ENCODE results near the gene SUDS3.
"Not testable (repeated sequence)": the region's sequence is repeated elsewhere in the genome, so short reads cannot be mapped to it uniquely, and the experiment has no call there.

The SUDS3 gene

DNA sequence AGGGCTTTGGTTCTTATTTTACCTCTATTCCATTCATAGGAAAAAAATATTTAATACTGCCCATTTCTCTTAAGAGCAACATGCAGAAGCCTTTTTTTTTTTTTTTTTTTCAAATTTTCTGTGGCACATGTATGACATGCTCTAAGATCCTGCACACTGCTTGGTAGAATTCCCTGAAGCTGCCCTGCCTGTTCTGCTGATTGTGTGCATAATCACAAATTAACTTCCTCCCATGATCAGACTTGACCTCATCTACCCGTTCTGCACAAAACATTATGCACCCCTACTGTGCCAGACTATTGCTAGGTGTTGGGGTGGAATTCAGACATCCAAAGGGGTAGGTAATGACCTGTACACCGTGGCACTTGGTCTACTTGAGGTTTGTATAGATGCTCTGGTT, 22.2 kb downstream of the SUDS3 start:
- no peak for DNase-seq

DNA sequence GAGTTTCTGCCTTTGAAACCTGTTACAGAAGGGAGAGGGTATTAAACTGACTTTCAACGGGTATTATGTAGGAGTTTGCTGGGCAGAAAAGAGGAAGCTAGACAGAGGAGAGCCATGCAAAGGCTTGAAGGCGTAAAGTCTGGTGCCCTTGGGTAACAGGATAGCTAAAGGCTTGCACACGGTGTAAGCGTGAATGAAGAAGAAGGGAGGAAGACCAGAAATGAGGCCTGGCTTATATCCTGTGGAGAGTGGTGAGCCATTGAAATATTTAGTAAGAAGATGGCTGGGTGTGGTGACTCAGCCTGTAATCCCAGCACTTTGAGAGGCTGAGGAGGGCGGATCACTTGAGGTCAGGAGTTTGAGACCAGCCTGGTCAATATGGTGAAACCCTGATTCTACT, 22.6 kb downstream of the SUDS3 start:
- DNase-seq = no peak

DNA sequence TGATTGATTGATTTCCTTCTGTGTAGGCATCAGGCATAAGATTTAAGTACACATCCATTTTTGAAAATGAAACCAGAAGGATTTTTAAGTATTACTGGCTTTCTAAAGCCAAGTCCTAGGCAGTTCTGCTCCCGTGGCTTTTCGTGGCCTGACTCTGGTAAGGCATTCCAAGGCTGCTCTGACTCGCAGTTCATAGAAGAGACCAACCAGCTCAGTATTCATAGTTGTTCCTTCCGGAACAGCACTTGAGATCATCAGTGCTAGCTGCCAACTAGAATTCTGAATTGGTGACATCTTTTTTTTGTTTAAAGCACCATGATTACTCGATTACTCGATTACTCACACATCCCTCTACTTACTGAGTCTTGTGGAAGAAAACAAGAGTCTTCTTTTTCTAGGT, 25.9 kb downstream of the SUDS3 start:
- DNase-seq = no peak

DNA sequence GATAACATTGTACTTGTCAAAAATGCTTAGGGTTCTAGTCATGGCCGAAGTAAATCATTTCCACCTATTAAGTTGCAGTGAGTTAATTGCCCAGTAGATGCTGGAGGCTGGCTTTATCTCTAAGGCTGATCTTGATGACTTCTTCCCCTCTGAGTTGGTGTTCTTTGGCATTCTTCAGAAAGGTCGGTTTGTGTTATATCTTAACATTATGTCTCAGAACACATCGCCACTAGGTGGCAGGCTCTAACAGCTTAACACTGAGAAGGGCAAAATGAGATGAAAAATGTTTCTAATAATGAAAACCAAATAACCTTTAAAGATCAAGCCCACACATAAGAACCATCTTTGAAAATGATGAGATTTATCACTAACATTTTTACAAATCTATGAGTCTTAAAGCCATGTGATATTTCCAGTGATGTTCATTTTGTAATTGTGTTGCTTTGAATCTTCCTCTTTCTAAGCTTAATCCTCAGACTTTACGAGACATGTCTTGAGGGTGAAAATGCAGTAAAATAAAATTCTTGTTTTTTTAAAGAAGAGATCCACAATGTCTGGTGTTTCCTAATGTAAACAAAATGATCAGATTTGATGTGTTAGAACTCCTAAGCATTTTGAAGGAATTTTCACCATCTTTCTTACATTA, 28.6 kb downstream of the SUDS3 start:
- peak; percentile 8 for DNase-seq

DNA sequence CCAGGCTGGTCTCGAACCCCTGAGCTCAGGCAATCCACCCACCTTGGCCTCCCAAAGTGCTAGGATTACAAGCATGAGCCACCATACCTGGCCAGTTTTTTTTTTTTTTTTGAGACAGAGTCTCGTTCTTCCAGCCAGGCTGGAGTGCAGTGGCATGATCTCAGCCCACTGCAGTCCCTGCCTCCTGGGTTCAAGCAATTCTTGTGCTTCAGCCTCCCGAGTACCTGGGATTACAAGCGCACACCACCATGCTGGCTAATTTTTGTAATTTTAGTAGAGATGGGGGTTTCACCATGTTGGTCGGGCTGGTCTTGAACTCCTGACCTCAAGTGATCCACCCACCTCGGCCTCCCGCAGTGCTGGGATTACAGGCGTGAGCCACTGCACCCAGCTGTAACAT, 31.9 kb downstream of the SUDS3 start:
- not testable (repeated sequence) for DNase-seq

DNA sequence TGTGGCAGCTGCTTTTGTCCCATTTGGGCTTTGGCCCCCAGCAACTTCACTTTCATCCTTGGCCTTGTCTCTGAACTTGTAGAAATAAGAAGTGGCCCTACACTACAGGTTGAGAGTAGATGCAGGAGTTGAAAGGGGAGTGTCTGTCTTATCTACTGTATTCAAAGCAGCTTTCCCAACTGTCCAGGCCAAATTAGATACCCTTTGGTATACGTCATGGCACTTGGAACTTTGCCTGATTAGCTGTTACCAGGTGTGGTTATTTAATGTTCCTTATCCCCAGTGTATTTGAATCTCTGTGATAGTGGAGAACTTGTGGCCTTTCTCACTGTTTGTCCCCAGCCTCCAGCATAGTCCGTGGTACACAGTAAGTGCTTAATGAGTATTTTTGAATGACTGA, 33.5 kb downstream of the SUDS3 start:
- DNase-seq = no peak

DNA sequence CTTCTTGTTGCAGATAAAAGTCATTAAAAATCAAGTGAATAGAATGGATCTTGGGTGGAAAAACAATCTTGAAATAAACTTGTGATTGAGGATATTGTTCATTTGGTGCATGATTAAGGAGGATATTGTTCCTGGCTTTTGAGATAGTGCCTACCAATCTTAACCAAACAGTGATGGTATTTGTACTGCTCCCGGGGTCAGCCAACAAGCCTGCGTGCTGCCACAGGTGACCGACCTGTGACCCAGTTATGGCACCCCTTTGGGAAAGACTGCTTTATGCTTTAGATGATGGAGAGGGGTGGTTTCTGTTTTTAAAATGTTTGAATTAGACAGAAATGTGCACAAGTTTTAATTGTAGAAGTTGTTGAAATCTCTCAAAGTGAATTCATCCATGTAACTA, 41.6 kb downstream of the SUDS3 start:
- no peak for DNase-seq

DNA sequence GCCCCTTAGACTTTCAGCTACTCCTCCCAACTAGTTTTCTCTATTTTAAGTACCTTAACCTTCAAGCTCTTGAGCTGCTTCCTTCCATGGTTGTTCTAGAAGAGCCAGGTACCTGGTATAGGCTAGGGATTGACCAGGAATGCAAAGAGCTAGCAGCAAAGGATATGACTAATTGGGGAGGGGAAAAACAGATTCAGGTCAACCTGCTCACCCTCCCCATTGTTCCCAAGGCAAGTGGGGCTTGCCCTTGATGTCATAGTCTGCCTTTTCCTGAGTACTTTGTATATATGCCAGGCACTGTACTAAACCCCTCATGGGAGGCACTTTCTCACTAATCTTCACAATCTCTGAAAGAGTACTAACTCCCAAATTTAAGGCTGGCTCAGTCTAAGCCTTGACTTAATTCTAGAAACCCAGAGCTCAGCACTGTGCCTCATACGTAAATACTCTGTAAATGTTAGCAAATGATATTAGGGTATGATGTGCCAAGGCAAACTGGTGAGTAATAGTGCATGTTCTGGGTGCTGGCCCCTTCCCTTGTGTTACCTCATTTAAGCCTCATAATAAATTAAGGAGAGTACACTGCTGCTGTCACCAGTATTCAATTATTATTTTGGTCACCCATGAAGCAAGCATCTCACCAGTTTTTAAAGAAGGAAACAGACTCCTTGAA, 42.2 kb downstream of the SUDS3 start:
- DNase-seq = no peak

DNA sequence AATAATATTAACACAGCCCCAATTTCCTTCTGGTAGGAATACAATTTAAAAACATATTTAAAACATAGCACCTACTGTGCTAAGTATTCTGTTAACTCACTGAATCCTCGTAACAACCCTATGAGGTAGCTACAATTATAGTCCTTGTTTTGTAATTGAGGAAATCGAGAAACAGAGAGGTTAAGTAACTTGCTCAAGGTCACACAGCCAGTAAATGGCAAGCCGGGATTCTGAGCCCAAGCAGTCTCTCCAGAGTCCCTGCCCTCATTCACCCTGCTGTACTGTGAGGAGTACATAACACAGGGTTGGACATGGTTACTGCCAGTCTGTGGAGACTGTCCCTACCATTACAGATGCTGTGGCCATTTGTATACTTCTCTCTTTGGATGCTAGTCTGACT, 44.3 kb downstream of the SUDS3 start:
- no peak for DNase-seq

DNA sequence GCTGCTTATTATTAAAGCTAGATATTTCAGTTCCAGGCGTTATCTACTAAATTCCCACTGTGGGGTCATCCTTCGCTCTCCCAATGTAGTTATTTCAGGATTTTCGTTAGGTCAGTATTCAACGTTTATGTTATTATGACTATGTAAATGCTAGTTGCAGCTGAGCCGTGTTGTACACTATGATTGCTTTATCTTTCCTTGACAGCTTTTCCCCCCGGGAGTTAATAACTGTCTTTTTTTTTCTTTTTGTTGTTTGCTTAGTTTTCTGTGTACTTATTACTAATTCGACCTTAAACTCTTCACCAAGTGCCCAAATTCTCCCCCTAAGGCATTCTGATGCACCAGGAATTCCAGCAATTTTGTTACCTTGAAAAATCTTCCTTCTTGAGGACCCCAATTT, 48.5 kb downstream of the SUDS3 start:
- no peak for DNase-seq

DNA sequence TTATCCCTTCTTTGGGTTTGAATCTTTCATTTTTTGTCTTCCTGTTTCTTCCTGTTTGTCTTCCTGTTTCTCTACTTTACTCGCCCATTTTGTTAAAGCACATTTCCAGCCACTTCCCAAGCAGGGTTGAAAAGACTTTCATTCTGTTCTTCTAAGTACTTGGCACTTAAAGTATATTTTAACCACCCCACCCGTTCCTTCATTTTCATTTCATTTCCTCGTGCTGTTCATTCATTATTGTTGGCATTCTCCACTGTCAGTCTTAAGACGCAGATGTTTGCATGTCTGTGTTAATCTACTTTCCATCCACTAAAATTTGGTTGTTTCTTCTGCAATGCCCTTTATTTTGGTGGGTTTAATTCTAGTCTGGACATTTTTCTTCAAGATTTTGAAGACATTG, 49.0 kb downstream of the SUDS3 start:
- DNase-seq = no peak

DNA sequence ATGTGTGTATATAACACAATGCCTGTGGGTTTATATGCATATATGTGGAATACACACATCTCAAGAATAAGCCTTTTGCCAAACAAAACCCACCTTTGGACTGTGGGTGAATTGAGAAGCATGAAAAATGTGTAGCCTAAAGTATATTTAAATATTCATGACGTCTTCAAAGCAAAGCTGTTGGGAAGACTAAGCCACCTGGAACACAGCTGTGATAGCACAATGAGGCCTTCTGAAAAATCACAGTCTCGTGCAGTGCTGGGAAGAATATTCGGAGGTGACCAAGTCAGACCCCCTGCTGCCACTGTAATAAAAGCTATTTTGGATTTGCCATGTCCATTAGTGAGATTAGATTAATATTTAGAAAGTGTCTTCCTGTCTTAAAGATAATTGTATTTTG, 51.5 kb downstream of the SUDS3 start:
- DNase-seq = no peak

DNA sequence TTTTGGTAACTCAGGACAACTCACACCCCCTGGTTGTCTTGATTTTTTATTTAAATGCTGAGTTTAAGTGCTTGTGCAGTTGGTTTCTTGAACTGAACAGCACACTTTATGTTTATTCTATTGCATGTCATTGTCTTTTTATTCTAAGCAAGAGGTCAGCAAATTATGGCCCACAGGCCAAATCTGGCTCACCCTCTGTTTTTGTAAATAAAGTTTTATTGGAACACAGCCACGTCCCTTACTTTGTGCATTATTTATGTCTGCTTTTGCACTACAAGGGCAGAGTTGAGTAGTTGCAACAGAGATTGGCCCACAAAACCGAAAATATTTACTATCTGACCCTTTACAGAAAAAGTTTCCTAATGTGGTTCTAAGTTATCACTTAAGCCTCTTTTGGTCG, 52.3 kb downstream of the SUDS3 start:
- no peak for DNase-seq

- DNase-seq = no peak
Observed at GRCh38 chr12:118429688-118430383, 53.5 kb downstream of the SUDS3 start.

- no peak for DNase-seq
Observed at GRCh38 chr12:118430516-118430915, 54.2 kb downstream of the SUDS3 start.

GRCh38 chr12:118432812-118433545, 56.6 kb downstream of the SUDS3 start:
- DNase-seq = no peak

DNA sequence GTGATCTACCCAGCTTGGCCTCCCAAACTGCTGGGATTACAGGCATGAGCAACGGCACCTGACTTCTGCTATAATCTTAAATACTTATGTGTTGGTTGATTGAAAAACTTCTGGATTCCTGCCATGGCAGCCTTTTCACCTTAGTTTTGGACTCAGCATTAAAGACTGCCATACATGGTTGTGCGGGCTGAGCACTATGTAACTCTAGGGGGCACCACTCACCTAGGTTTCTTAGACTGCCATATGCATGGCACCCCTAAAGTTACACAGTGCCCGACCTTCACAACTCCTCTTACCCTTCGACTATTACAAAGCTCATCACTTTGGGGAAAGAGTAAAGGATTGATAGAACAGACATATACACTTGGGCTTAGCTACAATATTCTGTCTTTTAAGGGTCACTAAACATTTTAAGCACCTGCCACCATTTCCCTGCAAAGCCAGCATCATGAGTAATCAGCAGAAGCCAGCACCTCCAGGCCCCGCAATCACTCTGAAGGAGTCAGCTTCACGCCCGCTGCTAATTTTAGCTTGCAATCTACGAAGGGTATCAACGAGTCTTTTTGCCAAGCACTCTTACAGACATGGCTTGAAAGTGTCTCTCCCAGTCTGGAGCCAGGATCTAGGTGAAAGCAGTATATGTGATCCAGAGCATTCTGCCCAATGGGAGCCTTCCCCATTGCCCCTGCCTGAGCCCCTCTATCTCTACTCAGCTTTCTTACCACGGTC, 59.8 kb downstream of the SUDS3 start:
- no peak for DNase-seq

DNA sequence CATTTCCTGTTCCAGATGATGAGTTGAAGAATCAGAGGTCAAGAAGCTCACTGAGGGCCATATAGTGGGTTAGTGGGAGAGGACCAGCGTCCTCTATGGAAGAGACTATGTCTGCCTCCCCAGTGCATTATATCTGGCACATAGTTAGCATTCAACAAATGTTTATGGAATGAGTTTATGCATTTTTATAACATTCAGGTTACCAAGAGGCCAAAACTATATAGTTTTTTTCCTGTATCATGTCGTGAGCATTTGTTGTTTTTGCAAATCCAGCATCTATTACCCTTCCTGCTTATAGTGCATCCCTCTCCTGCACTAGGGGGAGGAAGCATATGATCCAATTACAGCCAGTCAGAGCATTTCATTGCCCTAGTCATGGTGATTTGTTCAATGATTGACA, 60.6 kb downstream of the SUDS3 start:
- DNase-seq = no peak

- DNase-seq = no peak
Observed at GRCh38 chr12:118439068-118439467, 62.7 kb downstream of the SUDS3 start.

DNA sequence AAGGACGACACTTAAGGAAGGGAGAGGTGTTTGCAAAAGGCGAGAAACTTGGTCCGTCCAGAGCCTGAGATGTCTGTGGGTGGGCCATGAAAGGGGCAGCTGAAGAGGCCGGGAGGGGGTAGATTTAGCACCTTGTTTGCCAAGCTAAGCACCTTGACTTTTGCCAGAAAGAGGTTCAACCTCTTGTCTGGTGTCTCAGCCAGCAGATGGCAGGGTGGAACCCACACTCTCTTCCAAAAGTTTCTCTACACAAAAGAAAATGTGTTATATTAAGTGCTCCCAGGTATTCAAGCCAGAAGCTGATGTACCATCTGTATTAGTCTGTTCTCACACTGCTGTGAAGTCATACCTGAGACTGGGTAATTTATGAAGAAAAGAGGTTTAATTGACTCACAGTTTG, 69.9 kb downstream of the SUDS3 start:
- no peak for DNase-seq

GRCh38 chr12:118447181-118447580, 70.8 kb downstream of the SUDS3 start:
- DNase-seq = no peak

DNA sequence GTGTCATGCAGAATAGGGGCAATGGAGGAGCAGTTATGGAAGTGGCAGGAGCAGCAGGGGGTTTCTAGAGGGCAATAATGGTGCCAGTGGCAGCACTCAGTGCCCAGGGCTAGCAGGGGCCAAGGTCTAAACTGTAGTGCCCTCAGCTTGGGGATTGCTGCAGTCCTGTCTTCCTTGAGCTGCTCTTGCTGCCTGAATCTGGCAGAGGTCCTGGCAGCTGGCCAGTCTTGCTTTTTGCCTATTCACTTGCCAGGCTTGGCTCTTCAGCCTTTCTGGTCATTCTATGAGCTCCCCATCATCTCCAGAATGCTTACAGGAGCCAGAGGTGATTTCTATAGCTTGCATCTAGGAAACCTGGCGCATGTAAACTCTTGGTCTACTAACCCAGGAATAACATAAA, 72.0 kb downstream of the SUDS3 start:
- DNase-seq = no peak

DNA sequence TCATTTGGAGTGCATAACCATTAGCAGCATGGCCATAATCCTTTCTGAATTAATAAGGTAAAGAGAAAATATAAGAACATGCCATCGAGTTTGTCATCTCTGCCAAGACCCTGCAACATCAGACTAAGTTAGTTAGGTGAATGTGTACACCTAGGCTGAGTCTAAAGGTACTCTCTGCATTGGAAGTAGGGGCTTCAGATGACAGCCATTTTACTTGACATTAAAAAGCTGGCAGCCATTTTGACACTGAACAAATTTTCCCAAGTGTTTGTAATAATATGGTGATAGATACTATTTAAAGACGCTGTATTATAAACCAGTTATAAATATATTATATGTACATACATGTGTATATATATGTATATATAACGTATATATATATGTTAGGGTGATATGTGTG, 79.0 kb downstream of the SUDS3 start:
- no peak for DNase-seq
